Erythroblast (primary cell): ENCODE data around the gene RNF31.
A peak's percentile ranks its signal among the peaks of the same experiment; 100 is the strongest.
"Not testable (repeated sequence)": the region's sequence is repeated elsewhere in the genome, so short reads cannot be mapped to it uniquely, and the experiment has no call there.

Source experiments
- DNase-seq, 2 experiments: peaks; one replicate each; lab custom pipeline; 2025; lab: John Stamatoyannopoulos, UW
- GATA1 ChIP-seq: IDR thresholded peaks from 2 replicates; pipeline ENCODE4 v1.6.1; 2011; ENCODE audit warnings: low read depth, mild to moderate bottlenecking, control low read depth, low read length, moderate library complexity
- POLR2A ChIP-seq: IDR thresholded peaks from 2 replicates; pipeline ENCODE4 v1.6.1; 2011; ENCODE audit warnings: mild to moderate bottlenecking, low read length

The RNF31 gene

DNA sequence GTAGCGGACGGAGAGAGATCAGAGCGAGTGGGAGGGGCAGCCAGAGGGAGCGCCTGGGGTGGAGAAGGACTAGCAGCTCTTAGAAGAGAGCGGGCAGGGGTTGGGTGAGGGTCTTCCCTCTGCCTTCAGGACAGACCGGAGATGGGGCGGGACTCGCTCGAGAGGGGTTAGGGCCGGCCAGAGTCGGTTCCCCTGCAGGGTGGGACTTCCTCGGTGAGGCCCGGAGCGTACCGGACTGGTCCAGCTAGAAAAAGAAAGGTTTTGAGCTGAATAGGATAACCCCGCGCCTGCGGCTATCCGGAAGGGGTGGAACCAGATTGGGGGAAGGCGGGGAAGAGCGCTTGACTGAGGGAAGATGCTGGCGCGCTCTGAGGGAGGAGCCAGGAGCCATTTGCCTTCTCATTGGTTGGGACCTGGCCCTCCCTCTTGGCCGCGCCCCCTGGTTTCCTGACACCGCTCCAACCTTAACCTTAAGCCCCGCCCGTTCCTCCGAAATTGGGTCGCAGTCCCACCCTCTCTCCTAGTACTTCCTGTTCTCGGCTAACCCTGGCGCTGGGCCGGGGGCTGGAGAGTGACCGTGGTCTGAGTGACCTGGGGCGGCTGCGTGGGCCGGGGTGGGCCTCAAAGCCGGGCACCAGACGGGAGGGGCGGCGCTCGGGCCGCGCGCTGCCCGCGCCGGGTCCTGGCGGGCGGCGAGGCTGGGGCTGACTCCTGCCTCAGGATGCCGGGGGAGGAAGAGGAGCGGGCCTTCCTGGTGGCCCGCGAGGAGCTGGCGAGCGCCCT lies at the start of gene RNF31:
RNF31 (plus strand) TSS at position 521 of the 783 bp plus-strand sequence; CDS start at position 722, 201 bp downstream.
- TF ChIP-seq GATA1 (no peak), POLR2A (peak; percentile 54)
- DNase-seq, result peak; percentile 98

- no peak for TF ChIP-seq GATA1
- TF ChIP-seq POLR2A, result no peak
- DNase-seq, result no peak
Measured at GRCh38 chr14:24098229-24098926, 48.9 kb upstream of the RNF31 start.

GRCh38 chr14:24098927-24099813 lies 48.1 kb upstream of the RNF31 start:
- no peak for DNase-seq
- TF ChIP-seq GATA1 (no peak), POLR2A (no peak)

GRCh38 chr14:24100197-24100981 lies 46.9 kb upstream of the RNF31 start:
- TF ChIP-seq GATA1 (no peak), POLR2A (no peak)
- no peak for DNase-seq

GRCh38 chr14:24100982-24101494 lies 46.3 kb upstream of the RNF31 start:
- DNase-seq, result no peak
- TF ChIP-seq GATA1, result no peak
- no peak for TF ChIP-seq POLR2A

DNA sequence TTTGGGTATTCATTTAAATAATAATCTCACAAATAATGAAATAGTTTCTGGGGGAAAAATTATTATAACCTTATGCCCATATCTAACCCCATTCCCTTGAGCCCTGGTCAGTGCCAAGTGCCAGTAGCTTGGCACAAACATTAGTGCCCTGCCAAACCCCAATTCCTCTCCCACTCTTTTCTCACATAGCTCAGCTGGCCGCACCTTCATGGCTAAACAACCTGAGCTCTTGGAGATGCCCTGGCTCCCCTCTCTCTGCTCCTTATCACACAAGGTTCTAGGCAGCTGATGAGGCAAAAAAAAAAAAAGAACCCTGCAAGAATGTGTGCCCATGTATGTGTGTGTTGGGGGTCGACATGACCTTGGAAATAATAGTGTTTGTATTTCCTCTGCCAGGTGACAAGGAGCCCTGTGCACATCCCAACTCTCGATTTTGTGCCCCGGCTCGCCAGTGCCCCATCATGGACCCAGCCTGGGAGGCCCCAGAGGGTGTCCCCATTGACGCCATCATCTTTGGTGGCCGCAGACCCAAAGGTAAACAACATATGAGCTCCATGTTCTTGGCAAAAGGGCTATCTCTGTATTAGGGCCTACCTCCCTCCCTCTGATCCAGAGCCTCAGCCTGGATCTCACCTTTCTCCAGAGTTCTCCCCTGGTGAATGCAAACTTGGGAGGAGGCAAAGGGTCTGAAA lies 44.8 kb upstream of the RNF31 start:
- no peak for TF ChIP-seq POLR2A
- DNase-seq, result no peak

- no peak for DNase-seq
- TF ChIP-seq POLR2A (no peak), GATA1 (no peak)
Measured at GRCh38 chr14:24103451-24103850, 43.8 kb upstream of the RNF31 start.

- not testable (repeated sequence) for DNase-seq
Measured at GRCh38 chr14:24105609-24106239, 41.6 kb upstream of the RNF31 start.

DNA sequence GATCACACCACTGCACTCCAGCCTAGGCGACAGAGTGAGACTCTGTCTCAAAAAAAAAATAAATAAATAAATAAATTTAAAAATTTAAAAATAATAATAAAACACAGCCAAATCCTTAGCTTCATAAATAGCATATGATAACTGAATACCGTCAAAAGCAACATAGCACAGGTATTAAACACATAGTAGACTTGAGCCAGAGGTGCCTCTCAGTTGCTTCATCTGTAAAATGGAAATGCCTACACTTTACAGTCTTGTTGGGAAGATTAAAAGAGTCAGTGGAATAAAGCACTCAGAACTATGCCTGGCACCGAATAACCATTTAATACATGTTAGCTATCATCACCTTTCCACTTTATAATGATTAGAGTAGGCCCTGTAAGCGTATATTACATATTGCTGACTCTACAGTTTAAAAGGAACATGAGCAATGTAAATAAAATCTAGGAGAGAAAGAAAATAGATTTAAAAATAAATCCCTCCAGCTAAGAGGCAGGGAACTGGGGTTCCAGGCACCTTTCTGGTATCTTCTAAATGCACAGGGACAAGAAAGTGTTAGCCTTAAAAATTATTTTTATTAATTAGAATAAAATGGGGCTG lies 40.5 kb upstream of the RNF31 start:
- DNase-seq, result no peak
- no peak for TF ChIP-seq POLR2A
- no peak for TF ChIP-seq GATA1

DNA sequence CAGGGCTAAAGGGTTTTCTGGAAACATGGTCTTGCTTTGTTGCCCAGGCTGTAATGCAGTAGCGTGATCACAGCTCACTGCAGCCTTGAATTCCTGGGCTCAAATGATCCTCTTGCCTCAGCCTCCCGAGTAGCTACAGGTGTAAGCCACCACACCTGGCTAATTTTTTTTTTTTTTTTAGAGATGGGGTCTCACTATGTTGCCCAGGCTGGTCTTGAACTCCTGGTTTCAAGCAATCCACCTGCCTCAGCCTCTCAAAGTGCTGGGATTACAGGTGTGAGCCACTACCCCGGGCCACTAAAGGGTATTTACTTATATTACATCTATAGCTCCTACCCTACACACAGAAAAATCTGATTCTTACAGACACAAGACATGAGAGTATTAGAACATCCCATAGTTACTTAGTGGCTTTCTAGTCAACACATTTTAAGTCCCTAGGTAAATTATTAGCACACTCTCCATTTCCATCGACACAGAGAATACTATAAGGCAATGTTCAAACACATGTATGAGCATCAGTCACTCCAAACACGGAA lies 38.9 kb upstream of the RNF31 start:
- no peak for TF ChIP-seq GATA1
- TF ChIP-seq POLR2A, result no peak
- no peak for DNase-seq

GRCh38 chr14:24110060-24110459 lies 37.2 kb upstream of the RNF31 start:
- TF ChIP-seq GATA1 (no peak), POLR2A (no peak)
- no peak for DNase-seq
